NCI-H1048 (cell line): ENCODE measurements around the gene DGCR6L.
"Not testable (repeated sequence)": the region's sequence is repeated elsewhere in the genome, so short reads cannot be mapped to it uniquely, and the experiment has no call there.

ENCODE experiments used
- DNase-seq: peaks from one replicate; lab custom pipeline; 2025; lab: John Stamatoyannopoulos, UW

Gene DGCR6L

DNA sequence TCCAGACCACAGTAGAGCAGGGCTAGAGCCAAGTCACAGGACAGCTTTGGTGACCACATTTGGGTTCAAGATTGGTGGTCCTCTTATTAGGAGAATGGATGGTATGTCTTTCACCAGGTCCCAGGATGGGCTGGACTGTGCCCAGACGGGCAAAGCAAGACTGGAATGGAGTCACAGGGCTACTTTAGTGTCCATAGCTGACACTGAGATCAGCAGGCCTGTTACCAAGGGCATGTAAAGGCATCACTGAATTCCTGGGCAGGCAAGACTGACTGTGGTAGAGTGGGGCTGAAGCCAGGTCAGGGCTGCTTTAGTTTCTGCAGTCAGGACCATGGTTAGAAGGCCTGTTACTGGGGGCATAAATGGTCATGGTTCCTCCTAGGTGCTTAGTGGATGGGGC is 6.1 kb upstream of the DGCR6L start:
- not testable (repeated sequence) for DNase-seq

GRCh38 chr22:20324139-20324516 is 4.3 kb upstream of the DGCR6L start:
- DNase-seq = no peak

- not testable (repeated sequence) for DNase-seq
Measured at GRCh38 chr22:20321552-20322211, 1.8 kb upstream of the DGCR6L start.

- DNase-seq = not testable (repeated sequence)
Measured at GRCh38 chr22:20320659-20321551, 1.0 kb upstream of the DGCR6L start.

GRCh38 chr22:20319041-20319744 is 667 bp downstream of the DGCR6L start:
- DNase-seq = no peak

DNA sequence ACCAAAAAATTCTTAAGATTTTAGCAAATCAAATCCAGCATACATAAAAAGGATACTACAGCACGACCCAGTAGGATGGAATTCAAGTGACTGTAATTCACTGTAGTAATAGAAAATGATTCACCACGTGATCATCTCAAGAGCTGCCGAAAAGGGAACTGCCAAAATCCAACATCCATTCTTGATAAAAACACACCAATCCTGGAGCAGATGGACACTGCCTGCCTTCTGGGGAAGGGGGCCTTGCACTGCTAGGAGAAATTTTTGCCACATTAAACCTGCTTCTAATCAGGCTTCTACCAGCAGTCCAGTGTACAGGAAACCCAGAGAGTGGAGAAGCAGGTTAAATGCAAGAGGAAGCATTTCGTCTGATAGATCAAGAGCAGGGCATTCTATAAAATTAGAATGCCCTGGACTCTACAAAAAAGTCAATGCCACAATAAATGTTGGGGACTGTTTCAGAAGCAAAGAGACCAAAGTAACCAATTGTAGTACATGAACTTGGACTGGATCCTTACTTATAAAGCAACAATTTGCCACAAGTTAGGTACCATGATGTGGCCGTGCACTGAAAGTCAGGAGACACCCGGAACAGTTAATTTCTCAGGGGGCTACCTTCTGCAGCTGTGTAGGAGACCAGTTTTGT is 1.7 kb downstream of the DGCR6L start:
- DNase-seq = not testable (repeated sequence)

GRCh38 chr22:20317402-20318042 is 2.3 kb downstream of the DGCR6L start:
- not testable (repeated sequence) for DNase-seq

DNA sequence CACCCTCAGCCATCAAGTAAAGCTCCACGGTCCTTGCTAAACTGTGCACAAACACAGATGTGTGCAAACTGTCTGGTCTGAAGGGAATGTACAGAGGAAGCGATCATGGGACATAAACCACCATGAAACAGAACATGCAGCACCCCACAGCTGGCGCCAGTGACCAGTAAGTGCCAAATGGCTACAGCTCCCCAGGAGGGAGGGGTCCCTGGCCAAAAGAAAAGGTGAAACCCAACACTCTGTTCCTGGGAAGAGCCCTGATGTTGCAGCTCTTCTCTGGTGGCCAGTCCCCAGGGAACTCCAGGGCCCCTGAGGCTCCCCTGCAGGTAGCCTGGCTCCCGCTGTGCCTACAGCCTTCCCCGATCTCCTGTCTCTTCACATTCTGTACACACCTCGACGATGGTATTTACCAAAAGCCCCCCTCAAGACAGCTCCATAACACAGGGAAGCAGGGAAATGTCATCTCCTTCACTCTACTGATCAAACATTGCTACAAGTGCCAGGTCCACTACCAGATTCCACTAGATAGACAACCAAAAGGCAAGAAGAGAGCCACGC is 2.9 kb downstream of the DGCR6L start:
- no peak for DNase-seq

DNA sequence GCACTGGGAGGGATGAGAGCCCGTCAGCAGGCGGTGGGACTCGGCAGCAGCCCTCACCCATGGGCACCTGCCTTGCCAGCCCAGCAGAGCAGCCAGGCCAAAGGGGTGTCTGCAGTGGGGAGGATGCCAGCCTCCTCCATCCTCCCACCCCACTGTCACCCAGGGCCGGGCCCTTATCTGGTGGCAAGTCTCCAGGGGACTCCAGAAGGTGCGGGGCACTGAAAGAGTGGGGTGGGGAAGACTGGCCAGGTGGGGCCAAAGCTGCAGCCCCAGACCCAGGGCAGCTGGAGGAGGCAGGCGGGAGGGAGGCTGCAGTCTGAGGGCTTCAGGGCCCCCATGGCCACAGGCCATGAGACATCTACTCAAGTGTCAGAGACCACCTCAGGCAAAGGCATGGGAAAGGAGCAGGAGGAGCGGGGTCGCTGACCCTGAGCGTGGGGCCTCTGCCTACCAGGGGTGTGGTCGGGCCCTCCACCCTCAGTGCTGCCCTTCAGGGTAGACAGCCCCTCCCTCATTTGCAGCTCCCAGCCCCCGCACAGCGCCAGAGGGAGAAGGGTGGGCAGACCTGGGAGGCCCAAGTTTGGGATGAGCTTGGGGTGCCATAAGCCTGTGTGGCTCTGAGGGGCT is 3.5 kb downstream of the DGCR6L start:
- no peak for DNase-seq

DNA sequence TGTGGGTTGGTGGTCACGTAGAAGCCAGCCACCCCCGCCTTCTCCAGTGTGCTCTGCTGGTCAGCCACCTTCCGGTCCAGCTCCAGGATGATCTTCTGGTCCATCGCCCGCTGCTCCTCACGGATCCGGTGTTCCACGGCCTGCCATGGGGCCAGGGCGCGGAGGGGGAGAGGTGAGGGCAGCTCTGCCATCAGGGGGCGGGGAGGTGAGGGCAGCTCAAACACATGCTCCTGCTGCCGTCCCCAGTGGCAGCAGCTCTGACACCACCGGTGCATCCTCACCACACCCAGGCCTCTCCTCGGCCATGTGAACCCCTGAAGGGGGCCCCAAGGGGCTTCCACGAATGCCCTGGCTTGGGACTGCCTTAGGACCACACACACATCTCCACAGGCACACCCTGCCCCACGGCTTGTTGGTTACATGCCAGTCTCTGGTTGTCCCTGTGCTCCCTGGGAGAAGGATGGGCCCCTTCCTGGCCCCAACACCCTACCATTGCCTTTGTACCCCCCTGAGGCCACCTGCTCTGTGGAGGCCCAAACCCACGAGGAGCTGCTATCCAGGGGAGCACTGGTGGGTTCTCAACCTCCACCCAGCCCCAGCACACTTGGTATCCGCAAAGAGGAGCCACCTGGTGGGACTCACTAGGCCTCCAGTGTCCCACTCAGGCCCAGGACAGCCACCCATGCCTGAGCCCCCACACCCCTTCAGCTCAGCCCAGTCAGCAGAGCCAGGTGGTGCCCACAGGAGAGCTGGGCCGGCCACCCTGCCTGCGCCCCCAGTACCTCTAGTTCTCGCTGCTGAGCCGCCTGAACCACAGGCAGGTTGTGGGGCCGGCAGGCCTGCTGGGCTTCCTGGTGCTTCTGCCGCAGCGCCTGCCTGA is 4.3 kb downstream of the DGCR6L start:
- no peak for DNase-seq

- not testable (repeated sequence) for DNase-seq
Measured at GRCh38 chr22:20314741-20315336, 5.0 kb downstream of the DGCR6L start.

- DNase-seq = not testable (repeated sequence)
Measured at GRCh38 chr22:20314206-20314605, 5.7 kb downstream of the DGCR6L start.

- not testable (repeated sequence) for DNase-seq
Measured at GRCh38 chr22:20313306-20314077, 6.4 kb downstream of the DGCR6L start.

DNA sequence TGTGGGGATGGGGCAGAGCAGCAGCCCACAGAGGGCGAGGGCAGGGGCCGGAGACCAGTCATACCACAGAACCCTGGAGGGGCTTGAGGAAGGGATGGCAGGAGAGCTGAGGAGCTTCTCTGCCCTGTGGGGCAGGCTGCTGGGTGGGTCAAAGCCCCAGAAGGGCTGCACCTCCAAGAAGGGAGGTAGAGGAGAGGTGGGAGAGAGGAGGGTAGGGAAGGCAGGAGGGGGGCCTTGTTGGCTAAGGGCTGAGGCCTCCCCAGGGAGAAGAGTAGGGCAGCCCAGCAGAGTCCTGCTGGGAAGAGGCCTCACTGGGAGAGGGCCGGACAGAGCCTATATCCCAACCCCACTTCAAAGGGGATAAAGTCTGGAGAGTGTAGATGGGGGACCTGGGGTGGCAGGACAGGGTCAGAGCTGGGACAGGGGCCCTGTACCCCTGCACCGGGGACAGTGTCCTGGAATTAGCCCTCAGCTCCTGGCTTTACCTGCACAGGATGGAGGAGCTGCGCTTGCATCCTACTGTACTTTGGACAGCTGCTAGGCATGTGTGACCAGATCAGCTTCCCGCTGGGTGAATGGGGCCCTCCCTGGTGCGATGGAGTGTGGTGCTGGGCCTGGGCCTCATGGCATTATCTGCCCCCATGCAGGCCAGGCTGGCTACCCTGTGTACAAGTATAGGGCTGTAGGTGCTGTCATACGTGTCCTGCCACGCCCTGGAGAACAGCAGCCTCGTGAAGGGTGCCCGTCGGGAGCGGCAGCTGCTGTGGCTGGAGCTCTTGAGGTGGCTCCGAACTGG is 7.3 kb downstream of the DGCR6L start:
- no peak for DNase-seq

DNA sequence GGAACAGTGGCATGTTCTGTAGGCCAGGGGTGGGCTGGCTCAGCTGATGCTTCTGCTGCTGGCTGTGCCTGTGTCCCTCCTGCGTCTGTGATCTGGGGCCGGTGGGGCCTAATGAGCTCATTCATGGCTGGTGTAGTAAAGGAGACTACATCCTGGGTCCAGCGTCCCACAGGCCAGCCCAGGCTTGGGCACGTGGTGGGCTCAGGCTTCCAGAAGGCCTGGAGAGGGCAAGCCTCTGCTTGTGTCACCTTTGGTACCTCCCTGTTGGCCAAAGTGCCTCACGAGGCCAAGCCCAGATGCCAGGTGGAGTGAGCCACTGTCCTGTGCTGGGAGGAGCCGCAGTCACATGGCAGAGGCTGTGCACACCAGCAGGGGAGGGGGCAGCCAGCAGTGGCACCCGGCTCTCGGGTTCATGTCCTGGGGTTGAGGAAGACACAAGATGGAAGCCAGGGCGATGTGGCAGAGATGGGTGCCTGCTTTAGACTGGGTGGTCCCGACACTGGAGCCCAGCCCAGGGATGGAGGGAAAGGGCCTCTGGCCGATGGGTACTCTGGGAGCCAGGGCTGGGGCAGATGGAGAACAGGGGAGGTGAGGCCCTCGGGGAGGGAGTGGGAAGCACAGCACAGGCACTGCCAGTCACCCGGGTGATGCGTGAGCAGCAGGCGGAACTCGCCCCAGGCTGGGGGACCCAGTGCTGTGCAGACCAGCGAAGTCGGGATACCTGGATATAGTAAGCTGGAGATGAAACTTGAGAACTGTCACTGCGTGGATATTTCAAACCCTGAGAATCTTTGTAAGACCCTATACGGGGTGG is 8.4 kb downstream of the DGCR6L start:
- not testable (repeated sequence) for DNase-seq

DNA sequence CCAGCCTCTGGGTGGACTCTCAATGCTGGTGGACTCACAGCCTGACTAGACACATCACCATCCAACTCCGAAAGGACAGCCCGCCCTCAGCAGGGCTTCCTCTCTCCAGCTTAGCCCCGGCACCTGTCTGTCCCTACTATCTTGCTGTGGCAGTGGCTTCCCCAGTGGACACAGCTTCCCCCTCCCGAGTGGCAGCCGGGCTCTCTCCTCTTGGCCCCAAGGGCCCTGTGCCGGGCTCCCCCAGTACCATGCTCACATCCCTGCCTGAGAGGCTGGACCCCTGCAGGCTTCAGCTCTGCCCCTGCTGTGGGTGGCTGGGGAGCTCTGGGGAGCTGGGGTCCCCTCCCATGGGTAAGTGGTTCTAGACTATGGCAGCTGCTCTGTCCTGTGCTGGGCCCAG is 9.1 kb downstream of the DGCR6L start:
- DNase-seq = not testable (repeated sequence)

DNA sequence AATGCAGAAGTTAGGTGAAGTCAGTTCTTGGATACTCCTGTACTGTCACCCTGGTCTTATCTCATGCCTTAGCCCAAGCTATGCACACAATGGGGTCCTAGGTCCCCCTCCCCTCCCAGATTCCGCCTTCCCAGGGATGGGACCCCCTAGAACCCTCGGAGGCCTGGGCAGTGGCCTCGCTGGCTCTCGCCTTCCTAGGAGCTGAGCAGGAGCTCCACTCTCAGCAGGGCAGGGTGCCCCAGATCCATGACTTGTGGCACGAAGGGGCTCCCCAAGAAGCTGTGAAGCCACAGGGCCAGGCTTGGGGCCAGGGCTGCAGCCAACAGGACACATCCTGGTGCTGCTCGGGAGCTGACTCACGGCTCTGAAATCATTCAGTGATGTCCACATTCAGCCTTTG is 9.7 kb downstream of the DGCR6L start:
- not testable (repeated sequence) for DNase-seq
